ENCODE results near the gene KIF23.
"Not testable (repeated sequence)": the region's sequence is repeated elsewhere in the genome, so short reads cannot be mapped to it uniquely, and the experiment has no call there.

The KIF23 gene

DNA sequence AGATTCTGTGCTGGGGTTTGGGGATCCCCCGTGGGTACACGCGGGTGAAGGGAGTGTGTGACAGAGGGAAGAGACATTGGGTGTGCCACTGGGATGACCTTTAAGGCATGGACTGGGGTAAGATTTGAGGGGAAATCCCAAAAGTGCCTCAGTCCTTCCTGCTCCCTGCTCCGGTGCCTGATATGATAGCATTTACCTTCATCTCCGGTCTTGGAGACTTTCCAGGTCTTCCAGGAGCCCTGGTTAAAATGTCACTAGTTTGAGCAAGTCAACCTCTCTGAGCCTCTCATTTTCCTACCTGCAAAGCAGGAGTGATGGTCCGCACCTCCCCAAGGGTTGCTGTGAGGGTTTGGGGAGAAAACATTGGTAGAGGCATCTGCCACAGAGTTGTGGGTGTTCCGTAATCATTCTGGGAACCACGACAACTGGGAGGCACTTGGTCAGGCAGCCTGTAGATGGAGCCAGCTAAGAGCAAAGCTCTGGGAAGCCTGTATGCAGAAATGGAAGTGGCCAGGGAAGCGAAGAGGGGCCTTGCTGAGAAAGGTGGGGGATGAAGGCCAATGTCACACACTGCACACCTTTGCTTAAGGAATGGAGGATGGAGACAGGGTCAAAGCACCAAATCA lies 33.9 kb upstream of the KIF23 start:
- TF ChIP-seq, protein P1, sequence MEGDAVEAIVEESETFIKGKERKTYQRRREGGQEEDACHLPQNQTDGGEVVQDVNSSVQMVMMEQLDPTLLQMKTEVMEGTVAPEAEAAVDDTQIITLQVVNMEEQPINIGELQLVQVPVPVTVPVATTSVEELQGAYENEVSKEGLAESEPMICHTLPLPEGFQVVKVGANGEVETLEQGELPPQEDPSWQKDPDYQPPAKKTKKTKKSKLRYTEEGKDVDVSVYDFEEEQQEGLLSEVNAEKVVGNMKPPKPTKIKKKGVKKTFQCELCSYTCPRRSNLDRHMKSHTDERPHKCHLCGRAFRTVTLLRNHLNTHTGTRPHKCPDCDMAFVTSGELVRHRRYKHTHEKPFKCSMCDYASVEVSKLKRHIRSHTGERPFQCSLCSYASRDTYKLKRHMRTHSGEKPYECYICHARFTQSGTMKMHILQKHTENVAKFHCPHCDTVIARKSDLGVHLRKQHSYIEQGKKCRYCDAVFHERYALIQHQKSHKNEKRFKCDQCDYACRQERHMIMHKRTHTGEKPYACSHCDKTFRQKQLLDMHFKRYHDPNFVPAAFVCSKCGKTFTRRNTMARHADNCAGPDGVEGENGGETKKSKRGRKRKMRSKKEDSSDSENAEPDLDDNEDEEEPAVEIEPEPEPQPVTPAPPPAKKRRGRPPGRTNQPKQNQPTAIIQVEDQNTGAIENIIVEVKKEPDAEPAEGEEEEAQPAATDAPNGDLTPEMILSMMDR (IDR thresholded peaks at IDR 0.05; ENCODE audit: low read depth, low read length): 0 out of 2 replicates have a peak, but pooled peaks have one; percentile 17
- no peak overlapping the region for H3K4me3 ChIP-seq (ENCODE audit: low read depth, low read length)

- TF ChIP-seq, protein P1 (IDR thresholded peaks at IDR 0.05; ENCODE audit: low read depth, low read length): no peak
- no peak overlapping the region for H3K4me3 ChIP-seq (ENCODE audit: low read depth, low read length)
These were observed 33.4 kb upstream of the KIF23 start for GRCh38 chr15:69380726-69381105.

- H3K4me3 ChIP-seq (ENCODE audit: low read depth, low read length): not testable (repeated sequence)
These were observed 32.0 kb upstream of the KIF23 start for GRCh38 chr15:69382176-69382575.

DNA sequence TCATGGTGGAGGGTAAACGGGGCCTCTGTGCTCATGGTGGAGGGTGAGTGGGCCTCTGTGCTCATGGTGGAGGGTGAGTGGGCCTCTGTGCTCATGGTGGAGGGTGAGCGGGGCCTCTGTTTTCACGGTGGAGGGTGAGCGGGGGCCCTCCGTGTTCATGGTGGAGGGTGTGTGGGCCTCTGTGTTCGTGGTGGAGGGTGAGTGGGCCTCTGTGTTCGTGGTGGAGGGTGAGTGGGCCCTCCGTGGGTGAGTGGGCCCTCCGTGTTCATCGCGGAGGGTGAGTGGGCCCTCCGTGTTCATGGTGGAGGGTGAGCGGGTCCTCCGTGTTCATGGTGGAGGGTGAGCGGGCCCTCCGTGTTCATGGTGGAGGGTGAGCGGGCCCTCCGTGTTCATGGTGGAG lies 30.1 kb upstream of the KIF23 start:
- not testable (repeated sequence) for H3K4me3 ChIP-seq (ENCODE audit: low read depth, low read length)

DNA sequence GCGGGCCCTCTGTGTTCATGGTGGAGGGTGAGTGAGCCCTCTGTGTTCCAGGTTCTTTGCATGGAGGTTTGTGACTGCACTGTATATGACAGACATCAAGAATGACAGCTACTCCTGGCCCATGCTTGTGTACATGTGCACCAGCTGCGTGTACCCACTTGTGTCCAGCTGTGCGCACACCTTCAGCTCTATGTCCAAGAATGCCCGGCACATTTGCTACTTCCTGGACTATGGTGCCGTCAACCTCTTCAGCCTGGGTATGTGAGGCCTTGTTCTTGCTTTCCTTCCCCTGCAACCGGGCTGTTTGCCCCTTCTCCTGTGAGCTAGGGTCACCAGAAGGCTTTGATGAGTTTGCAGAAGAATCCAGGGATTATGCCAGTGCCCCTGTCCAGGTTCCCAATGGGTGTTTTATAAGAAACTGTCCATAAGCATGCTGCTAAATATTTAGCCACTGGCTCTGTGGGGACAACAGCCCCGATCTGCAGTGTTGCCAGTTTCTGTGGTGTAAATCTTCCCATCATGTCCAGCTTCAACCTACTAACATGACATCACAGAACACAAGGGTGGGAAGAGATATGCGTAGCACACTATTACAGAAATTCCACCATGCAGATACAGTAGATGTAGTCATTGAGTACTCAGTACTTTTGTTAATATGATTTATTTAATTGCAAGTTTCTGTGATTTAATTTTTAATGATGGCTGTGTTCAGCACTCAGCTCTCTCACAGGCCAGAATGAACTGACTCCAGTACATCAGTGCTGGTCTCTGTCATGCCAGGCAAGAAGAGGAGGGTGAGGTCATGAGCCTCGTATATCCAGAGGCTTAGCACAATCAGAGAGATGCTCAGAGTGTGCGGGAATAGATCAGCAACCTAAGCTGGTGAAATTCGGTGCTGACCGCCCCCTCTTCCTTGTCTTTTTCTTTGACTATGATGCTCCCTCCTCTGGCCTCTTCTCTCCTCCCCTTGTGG lies 29.2 kb upstream of the KIF23 start:
- no peak overlapping the region for H3K4me3 ChIP-seq (ENCODE audit: low read depth, low read length)
- TF ChIP-seq, protein P1 (IDR thresholded peaks at IDR 0.05; ENCODE audit: low read depth, low read length): no peak

- TF ChIP-seq, protein P1 (IDR thresholded peaks at IDR 0.05; ENCODE audit: low read depth, low read length): no peak
- no peak overlapping the region for H3K4me3 ChIP-seq (ENCODE audit: low read depth, low read length)
These were observed 28.3 kb upstream of the KIF23 start for GRCh38 chr15:69385831-69386230.

GRCh38 chr15:69386284-69386683 lies 27.9 kb upstream of the KIF23 start:
- no peak overlapping the region for H3K4me3 ChIP-seq (ENCODE audit: low read depth, low read length)
- TF ChIP-seq, protein P1 (IDR thresholded peaks at IDR 0.05; ENCODE audit: low read depth, low read length): no peak

DNA sequence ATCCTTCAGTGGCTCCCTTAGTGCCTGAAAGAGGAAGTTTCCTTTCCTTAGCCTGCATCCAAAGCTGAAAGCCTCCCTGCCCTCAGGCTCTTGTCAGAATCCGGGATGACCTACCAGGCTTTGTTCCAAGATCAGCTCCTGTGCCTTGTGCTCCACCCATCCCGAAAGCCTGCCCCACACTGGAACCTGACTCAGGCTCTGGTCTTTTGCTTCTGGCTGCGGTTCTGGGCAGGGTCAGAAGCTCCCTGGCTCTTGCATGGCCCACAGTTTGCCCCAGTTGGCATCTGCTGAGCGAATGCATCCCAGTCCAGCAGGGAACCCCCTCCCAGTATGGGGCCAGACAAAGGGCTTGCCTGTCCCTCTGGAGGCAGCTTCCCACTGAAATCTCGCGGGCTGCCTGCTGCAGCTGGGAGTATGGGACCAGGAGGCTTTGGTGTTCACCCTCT lies 25.9 kb upstream of the KIF23 start:
- TF ChIP-seq, protein P1 (IDR thresholded peaks at IDR 0.05; ENCODE audit: low read depth, low read length): no peak
- no peak overlapping the region for H3K4me3 ChIP-seq (ENCODE audit: low read depth, low read length)
